ENCODE measurements around the gene ANXA9.

The ANXA9 gene

GRCh38 chr1:150976401-150976821 is 5.7 kb upstream of the ANXA9 start:
- peak; percentile 44 for DNase-seq

DNA sequence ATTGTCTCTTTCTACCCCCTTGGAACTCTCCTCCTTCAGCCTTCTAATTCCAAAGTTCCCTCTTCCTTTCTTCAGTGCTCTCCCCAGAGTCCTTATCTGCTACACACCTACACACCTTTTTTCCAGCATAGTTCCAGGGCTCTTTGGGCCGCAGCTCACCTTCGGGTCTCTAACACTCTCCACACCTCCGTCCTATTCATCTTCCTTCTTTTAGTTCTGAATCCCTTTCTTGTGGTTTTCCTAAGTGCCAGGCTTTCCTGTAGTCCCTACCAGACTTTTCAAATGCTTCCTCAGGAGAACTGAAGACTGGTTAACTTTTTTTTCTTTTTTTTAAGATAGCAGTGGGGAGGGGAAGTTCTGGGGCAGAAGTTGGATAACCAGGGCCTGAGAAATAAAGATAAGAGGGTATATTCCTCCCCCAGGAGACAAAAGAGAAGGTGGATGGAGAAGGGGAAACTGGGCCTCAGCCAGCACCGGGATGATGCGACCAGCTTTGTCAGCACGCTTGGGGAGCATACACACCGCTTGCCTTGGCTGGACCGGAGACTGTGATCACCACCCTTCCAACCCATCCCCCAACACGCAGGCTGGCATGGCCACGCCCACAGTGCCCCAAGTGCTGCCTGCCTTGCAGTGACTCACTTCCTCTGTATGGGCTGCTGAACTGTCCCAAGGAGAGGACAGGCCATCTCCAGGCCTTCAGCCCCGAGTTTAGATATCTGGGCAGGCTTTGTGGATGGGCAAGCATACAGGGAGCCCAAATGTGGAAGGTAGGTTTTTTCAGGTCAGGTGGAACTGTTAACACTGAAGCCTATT is 5.0 kb upstream of the ANXA9 start:
- DNase-seq = peak; percentile 99

DNA sequence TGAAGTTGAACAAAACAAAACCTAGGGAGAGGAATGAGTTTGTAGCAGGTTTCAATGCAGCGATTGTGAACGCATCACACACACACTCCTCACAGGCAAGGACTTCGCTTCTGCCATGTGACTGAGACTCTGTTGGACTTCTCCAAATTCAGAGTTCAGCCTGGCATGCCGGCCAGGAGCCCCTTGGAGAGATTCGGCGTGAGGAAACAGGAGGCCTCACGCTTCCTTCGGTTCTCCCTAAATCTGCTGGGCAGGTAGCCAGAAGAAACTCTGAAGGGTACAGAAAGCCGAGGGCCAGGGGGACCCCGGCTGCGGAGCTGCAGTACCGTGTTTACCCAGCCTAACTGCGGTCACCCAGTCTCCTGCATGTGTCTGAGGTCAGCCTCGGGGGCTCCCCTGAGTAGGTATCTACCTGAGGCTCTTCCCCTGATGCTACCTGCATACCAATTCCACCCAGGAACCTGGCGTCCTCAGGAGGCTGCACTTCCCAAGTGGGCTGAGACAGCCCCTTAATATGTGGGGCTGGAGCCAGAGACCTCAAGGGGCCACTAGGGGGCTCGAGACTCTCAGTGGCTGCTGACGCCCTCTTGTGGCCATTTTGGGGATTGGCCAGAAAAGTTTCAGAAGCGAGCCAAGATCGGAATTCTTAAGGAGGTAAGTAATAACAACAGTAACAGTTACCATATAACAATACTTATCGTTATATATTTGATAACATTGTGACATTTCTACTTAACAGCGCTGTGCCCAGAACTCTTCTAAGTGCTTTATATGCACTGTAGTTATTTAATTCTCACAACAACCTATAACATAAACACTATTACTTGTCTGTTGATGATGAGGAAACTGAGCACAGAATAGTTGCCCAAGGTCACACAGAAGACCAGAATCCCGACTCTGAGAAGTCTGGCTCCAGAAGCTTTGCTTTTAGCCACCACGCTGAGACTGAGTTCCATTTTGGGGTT is 2.7 kb upstream of the ANXA9 start:
- peak; percentile 96 for DNase-seq

DNA sequence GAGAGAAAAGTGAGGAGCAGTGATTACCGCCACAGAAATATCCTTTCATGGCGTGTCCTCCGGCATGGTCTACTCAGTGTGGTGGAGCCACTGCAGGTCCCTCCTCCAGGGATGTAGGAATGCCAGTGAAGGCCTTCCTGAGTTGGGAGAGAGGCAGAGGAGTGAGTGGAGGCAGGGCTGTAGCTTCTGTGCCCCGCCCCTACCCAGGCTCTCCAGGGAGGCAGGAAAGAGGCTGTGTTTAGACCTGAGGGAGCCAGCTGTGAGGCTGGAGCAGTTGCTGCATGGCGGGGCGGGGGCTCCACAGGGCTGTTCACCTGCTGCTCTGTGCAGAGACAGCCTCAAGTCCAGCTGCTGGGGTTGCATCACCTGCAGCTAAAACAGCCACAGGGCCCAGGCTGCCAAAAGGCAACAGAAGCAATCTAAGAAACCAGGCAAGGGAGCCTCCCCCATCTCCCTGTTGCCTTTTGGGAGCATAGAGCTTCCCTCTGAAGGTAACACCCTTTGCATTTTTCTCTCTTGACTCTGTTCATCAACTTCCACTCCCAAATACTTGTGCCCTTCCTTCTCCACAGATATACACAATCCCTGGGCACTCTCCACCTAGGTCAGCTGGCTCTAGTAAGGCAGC is 801 bp upstream of the ANXA9 start:
- DNase-seq = no peak

GRCh38 chr1:150985179-150985825 is 3.2 kb downstream of the ANXA9 start:
- no peak for DNase-seq

- no peak for DNase-seq
Observed at GRCh38 chr1:150987924-150988323, 5.8 kb downstream of the ANXA9 start.

DNA sequence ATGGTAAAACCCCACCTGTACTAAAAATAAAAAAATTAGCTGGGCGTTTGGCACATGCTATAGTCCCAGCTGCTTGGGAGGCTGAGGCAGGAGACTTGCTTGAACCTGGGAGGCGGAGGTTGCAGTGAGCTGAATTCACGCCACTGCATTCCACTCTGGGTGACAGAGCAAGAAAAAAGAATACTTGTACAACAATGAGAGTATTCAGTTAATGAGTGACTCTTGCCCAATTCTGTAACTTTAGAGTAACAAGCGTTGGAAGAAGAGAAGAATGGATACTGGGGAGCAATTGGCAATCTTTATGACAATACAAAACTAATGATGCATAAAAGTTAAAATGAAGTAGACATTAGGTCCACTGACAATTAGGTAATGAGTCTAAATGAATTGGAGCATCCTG is 10.5 kb downstream of the ANXA9 start:
- no peak for DNase-seq

- no peak for DNase-seq
Observed at GRCh38 chr1:150994248-150994647, 12.2 kb downstream of the ANXA9 start.

DNA sequence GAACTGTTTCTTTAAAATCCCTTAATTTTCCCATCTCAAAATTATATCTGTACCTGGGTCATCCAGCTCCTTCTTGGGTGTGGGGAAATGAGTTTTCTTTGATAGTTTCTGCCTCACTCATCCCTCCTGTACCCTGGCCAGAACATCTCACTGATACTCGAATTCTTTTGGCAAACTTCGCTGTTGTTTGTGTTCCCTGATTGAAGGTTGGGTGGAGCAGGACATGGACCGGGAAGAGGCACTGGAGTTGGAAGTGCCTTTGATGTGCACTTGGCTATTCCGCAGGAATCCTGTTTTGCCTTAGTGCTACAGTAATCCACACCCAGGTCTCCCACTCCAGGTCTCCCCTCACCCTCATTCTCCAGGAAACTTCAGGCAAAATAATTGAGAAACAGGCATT is 13.4 kb downstream of the ANXA9 start:
- DNase-seq = no peak

DNA sequence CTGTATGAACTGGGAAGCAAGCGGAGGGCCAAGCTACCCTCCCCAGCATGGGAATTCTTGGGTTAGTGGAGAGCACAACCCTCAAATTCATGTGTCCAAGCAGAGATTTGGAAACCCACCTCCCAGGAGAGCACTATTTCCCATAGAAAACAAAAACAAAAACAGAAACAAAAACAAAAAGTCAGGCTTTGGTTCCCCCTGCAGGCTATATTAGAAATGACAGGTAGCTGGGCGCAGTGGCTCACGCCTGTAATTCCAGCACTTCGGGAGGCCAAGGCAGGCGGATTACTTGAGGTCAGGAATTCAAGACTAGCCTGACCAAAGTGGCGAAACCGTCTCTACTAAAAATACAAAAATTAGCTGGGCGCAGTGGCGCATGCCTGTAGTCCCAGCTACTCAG is 13.8 kb downstream of the ANXA9 start:
- peak; percentile 44 for DNase-seq

- no peak for DNase-seq
Observed at GRCh38 chr1:150997126-150997872, 15.2 kb downstream of the ANXA9 start.

DNA sequence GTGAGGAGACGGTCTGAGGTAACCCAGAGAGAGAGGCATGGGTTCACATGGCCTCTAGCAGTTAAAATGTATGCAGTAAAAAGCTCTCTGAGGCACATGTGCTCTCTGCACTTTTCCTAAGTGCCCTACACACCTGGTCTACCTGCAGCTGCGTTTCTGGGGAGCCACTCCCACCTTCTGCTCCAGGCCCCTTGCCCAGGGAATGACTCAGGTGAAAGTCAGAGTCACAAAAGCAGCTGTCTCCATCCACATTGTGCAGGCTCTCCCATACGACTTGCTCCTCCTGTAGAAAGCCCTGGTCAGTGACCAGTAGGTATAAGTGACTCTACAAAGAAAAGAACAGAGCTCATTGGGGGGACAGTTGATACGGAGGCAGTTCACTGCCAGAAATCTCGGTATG is 15.9 kb downstream of the ANXA9 start:
- no peak for DNase-seq

GRCh38 chr1:150999051-150999674 is 17.1 kb downstream of the ANXA9 start:
- peak; percentile 53 for DNase-seq

GRCh38 chr1:150999926-151000325 is 17.8 kb downstream of the ANXA9 start:
- no peak for DNase-seq

- no peak for DNase-seq
Observed at GRCh38 chr1:151000408-151000807, 18.3 kb downstream of the ANXA9 start.

- no peak for DNase-seq
Observed at GRCh38 chr1:151001602-151002001, 19.5 kb downstream of the ANXA9 start.

DNA sequence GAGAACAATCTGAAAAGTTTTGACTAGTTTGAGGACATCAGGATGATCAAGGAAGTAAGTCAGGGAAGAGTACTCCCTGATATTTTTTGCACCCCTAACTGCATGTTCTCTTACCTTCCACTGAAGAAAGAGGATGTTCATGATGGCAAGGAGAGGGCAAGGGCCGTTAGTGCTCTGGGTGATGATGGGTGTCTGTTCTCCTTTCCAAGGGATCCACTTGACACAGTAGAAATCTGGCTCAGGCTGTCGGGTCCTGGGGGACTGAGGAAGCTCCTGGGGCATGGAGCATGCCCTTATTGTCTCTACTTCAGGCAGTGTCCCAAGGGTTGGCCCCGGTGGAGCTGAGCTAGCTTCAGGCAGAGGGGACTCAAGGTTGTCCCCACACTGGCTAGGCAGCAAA is 20.0 kb downstream of the ANXA9 start:
- DNase-seq = no peak

GRCh38 chr1:151002611-151003010 is 20.5 kb downstream of the ANXA9 start:
- no peak for DNase-seq

DNA sequence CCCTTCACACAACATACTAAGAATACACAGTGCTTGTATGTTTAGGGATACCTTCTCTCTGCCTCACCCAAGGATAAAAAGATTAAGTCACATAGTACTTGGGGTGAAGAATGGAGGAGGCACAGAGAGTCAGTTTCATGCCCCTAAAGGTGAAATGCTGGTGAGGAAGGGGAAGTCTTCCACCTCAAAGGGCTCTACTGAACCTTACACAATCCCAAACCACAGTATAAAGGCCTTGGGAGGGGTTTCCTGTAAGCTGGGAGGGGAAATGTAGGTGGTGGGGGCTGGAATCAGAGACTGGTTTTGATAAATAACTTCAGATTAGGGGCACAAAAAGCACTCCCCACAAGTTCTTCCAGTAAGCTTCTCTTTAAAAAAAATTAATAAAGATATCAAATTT is 21.1 kb downstream of the ANXA9 start:
- no peak for DNase-seq

DNA sequence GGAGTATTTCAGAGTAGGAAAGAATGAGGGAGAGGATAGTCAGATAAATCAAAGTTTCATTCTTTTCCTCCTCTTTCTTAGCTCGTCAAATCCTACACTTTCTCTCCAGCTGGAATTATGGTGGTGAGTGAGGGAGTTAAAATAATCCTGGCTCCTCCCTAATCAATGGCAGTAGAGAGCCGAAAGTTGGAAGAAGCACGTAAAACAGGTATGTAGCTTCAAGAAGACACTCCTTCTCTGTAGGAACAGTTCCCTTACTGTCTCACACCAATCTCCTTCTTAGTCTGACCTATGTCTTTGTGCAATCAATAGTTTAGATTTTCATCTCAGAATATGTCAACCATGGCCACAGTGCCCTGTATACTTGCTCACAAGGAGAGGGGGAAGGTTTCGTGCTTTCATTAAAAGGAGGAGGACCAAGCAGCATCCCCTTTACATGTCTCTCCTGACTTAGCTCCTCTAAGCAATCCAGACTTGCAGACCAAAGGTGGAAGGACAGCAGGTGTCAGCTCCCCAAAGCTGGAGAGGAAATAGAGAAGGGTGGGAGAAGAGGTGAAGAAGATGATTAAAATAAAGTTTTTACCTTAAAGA is 23.7 kb downstream of the ANXA9 start:
- no peak for DNase-seq
